HCT116 (cell line): ENCODE results near the gene MTA1.

Source experiments
- EGR1 ChIP-seq: IDR thresholded peaks from 2 replicates; pipeline ENCODE4 v1.6.1; 2012; ENCODE audit warnings: low read depth
- EZH2 ChIP-seq: fragments of 200-600 bp; sonication (generic); IDR thresholded peaks from 2 replicates; pipeline ENCODE4 v1.6.1; 2017; ENCODE audit warnings: antibody characterized with exemption, mixed run types
- EZH2phosphoT487 ChIP-seq: fragments of 200-600 bp; IDR thresholded peaks from 2 replicates; pipeline ENCODE4 v1.6.1; 2018; ENCODE audit warnings: antibody characterized with exemption, borderline replicate concordance
- JUND ChIP-seq: IDR thresholded peaks from 2 replicates; pipeline ENCODE4 v1.6.1; 2012
- POLR2A ChIP-seq: IDR thresholded peaks from 2 replicates; pipeline ENCODE4 v1.7.0; 2011; ENCODE audit warnings: borderline replicate concordance; ENCODE audit not compliant: insufficient read depth, insufficient read length; ENCODE audit errors: extremely low read depth
- POLR2AphosphoS5 ChIP-seq: IDR thresholded peaks from 2 replicates; pipeline ENCODE4 v1.6.1; 2011; ENCODE audit warnings: mild to moderate bottlenecking, low read depth, low read length, moderate library complexity
- RAD21 ChIP-seq: IDR thresholded peaks from 2 replicates; pipeline ENCODE4 v1.6.1; 2012; ENCODE audit warnings: low read depth, mild to moderate bottlenecking
- SP1 ChIP-seq: IDR thresholded peaks from 2 replicates; pipeline ENCODE4 v1.6.1; 2012; ENCODE audit warnings: low read depth
- TCF7L2 ChIP-seq: IDR thresholded peaks from 2 replicates; pipeline ENCODE4 v1.7.0; 2011; ENCODE audit warnings: borderline replicate concordance, inconsistent platforms; ENCODE audit not compliant: insufficient read depth, insufficient read length; ENCODE audit errors: extremely low read depth
- ZNF274 ChIP-seq: fragments of 200-500 bp; sonication (Bioruptor generic); IDR thresholded peaks from 2 replicates; pipeline ENCODE4 v1.6.1; 2014; ENCODE audit warnings: mild to moderate bottlenecking, low read depth, low read length, inconsistent platforms
- TF ChIP-seq, protein P1 (sequence below), 3 experiments: fragments of 200-600 bp in 1 of 3; sonication (generic) in 1 of 3; IDR thresholded peaks in 2 of 3; conservative IDR thresholded peaks in 1 of 3; 2 replicates each; pipeline ENCODE4 v1.5.1; 2012 to 2017; ENCODE audit warnings: low read depth in 2 of 3, low read length in 2 of 3, antibody characterized with exemption in 1 of 3, borderline replicate concordance in 1 of 3, control low read depth in 1 of 3, mild to moderate bottlenecking in 1 of 3, mixed read lengths in 1 of 3, mixed run types in 1 of 3, moderate library complexity in 1 of 3; ENCODE audit not compliant: insufficient read depth in 1 of 3

DNA sequence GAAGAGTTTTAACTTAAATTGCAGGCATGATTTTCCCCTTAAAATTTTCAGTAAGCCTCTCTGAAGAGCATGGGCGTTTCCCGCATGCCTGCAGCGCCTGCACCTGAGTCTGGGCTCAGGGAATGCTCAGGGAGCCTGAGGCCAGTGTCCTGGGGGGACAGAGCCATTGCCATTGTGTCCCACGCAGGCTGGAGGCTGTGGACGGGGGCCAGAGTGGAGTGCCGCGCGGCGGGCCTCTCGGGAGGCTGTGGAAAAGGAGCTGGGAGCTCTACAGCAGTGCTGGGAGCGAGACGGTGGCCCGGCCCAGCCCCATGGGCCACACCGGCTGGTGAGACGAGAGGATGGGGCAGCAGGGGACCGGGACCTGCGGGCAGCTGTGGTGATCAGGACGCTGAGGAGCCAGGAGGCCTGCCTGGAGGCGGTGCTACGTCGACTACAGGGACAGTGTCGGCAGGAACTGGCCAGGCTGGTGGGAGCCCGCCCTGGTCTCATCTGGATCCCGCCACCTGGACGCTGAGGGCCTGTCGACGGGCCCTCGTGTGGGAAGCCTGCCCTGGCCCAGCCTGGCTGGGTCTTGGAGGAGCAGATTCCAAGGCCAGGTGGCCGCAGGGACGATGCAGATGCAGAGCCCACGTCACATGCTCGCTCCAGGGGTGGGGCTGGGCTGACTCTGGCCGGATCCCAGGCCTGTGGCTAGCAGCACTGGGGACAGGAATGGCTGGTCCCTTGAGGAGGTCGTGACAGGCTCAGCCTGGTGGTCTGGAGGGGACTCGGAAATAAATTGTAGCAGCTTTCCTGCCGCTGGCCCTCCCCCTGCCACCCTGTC lies 79.0 kb downstream of the MTA1 start:
- TF ChIP-seq, protein P1, sequence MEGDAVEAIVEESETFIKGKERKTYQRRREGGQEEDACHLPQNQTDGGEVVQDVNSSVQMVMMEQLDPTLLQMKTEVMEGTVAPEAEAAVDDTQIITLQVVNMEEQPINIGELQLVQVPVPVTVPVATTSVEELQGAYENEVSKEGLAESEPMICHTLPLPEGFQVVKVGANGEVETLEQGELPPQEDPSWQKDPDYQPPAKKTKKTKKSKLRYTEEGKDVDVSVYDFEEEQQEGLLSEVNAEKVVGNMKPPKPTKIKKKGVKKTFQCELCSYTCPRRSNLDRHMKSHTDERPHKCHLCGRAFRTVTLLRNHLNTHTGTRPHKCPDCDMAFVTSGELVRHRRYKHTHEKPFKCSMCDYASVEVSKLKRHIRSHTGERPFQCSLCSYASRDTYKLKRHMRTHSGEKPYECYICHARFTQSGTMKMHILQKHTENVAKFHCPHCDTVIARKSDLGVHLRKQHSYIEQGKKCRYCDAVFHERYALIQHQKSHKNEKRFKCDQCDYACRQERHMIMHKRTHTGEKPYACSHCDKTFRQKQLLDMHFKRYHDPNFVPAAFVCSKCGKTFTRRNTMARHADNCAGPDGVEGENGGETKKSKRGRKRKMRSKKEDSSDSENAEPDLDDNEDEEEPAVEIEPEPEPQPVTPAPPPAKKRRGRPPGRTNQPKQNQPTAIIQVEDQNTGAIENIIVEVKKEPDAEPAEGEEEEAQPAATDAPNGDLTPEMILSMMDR (IDR thresholded peaks at IDR 0.05 in 2 of 3, conservative IDR thresholded peaks at IDR 0.05 in 1 of 3; ENCODE audit: borderline replicate concordance in 1 of 3, insufficient read depth in 1 of 3, low read depth in 2 of 3, low read length in 2 of 3) = no peak
- TF ChIP-seq EZH2 (no peak), TCF7L2 (no peak), ZNF274 (no peak), EGR1 (no peak), JUND (no peak), POLR2AphosphoS5 (no peak), RAD21 (no peak), SP1 (no peak), POLR2A (no peak), EZH2phosphoT487 (no peak)
